Activated CD4-positive, CD25-positive, alpha-beta regulatory T cell treated with anti-CD3 and anti-CD28 coated beads, Interleukin-2, amount 50 U/mL, for 72 hours (primary cell): Measurements from ENCODE around the gene SYNE1.

Source experiments
- DNase-seq: peaks from one replicate; pipeline ENCODE4 v3.0.0; 2021

Gene SYNE1

DNA sequence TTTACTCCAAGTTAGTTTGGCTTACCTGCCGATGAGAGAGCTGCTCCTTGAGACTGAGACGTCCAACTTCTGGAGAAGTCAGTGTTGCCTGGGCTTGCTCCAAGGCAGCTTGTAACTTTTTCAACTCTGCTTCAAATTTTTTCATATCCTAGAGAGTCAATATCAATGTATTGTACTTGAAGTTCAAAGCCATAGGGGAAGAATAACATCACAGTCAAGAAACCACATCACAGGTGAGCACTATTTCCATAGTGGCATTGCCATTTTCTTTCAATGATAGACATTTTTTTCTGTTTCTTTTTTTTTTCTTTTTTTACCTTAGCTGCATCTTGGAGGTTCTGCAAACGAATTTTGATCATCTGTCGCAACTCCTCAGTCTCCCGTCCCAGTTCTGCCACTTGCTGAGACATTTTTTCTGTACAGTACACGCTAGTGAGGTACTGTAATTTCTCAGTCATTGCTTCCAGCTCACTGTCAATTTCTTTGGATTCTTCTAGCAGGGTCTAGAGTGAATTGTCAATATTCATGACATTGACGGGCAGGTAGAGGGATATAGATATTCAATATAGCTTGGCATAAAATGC, 326.7 kb downstream of the SYNE1 start:
- no peak for DNase-seq

DNA sequence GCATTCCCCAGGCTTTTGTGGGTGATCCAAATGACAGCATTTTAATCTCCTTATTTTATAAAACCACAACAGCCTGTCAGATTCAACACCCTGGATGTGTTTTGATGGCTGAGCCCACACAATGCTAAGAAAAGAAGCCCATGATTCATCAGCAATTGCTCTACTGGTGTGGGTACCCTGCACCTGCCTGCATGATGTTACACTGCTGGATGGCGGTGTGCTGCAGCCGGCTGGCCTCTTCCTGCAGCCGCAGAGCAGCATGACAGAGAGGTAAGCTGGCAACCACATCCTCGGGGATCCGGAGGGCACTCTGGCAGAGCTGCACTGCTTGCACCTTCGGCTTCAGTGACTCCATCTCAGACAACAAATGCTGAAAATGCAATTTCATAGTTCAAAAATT, 327.5 kb downstream of the SYNE1 start:
- peak; percentile 50 for DNase-seq

DNA sequence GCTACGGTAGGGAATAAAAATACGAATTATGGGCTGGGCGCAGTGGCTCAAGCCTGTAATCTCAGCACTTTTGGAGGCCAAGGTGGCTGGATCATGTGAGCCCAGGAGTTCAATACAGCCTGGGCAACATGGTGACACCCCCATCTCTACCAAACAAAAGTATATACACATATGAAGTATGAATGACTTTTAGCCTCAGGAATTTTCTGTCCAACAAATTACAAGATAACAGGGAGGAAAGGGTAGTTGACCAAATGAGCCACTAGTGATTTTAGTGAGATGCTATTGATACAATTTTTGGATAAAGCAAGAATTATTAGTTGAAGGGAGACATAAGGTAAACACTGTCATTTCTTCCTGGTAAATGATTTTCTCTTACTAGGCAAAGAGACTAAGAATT, 328.2 kb downstream of the SYNE1 start:
- DNase-seq = no peak

DNA sequence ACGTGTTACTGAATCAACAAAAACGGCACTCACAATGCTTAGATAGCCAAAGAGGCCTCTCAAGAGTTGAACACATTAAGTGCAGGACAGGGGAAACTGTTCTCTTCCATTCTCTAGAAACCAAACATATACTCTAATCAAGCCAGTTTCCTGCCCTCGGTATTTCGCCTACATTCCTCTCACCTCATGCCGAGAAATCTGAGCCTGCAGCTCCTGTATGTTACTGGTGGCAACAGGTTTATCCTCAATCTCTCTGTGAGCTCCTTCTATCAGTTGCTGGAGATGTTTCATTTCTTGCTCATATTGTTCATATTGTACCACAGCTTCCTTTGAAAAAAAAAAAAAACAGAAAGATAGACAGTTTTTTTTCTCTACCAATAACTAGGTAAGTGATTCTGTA, 328.9 kb downstream of the SYNE1 start:
- DNase-seq = no peak

DNA sequence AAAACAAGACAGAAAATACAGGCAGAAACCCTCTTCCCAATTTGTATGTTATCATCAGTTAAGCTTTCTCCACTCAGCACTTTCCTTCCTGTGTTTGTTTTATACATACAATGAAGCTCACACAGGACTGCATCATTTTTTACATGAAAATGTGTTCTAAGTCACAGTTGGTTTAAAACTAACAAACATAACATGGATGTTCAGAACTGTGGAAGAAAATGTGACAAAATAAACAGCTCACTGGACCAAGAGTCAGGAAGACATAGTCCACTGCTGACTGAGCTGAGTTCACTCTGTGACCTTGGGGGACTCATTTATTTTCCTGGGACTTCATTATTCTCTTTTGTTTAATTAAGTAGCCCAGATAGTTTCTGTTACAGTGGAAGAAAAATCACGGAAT, 331.5 kb downstream of the SYNE1 start:
- DNase-seq = no peak

DNA sequence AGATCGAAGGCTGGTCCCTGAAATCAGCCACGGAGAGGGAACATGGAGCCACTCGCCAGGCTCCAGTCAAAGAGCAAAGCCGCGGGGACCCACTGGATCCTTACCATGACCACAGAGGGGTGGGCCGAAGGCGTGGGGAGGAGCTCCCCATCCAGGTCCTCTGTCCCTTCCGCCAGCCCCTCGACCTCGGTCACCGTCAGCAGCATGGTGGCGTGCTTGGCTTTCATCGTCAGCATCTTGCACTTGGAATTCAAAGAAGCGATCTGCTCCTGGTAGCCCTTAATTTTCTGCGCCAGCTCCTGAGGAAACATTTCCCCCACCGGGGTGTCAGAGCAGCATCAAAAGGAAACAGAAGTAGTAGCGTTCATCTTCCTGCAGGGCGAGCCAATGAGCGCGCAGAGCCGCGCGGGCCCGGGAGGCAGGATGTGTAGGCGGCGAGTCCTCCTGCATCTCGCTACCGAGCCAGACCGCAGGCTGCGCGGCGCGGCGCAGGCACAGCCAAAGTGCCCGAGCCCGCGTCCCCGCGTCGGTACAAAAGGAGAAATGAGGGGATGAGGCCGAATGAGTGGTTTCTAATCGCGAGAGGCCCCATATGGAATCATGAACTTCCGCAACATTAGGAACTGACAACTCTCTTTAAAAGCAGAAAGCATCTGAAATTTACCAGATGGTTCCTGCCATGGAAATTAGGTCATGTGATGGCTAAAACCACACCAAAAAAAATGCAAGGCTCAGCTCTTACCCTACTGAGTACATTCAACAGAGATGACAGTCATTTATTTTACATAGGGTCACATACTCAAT, 335.2 kb downstream of the SYNE1 start:
- peak; percentile 87 for DNase-seq

DNA sequence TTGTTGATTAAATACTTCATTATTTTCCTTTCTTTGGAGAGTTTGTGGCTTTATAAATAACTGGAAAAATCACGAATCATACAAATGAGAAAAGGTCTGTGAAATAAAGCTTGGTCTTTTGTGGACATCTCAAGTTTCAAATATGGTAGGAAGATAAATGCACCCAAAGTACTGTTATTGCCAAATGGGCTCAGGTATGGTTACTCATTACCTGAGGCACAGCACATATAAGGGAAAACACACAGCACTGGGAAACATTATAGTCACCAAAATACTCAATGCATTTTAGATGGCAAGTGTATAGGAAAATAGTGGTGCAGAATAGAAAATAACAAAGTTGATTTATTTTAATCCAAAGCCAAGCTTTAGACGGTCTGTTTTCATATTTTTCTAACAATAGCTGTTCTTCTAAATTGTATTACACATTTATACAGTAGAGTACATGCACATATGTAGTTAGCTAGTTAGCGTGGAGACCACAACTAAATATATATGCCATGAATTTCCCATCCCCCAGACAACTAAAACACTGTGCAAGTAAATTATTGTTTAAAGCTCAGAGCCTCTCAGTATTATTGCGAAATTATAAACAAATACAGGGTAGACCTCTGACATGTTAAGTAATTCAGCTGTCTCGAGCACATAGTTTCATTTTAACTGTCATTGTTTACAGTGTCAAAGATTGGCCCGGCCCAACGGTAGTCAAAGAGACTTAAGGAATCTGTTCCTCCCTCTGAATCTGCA, 336.0 kb downstream of the SYNE1 start:
- no peak for DNase-seq

DNA sequence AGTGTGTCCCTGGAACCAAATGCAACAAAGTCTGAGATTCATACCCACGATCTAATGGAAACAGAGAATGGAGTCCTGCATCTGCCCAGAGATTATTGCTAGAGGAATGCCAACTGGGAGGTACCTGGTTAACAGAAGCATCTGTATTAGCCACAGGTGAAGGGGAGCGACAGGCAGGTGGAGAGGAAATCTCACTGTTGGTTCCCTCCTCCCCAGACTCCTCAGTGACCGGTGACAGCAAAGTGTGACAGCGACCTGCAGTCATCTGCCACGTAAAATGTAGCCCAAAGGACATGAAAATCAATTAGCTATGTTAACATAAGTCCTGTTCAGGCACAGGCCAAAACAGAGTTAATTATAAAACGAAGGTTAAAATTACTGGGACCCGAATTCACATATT, 336.6 kb downstream of the SYNE1 start:
- no peak for DNase-seq

DNA sequence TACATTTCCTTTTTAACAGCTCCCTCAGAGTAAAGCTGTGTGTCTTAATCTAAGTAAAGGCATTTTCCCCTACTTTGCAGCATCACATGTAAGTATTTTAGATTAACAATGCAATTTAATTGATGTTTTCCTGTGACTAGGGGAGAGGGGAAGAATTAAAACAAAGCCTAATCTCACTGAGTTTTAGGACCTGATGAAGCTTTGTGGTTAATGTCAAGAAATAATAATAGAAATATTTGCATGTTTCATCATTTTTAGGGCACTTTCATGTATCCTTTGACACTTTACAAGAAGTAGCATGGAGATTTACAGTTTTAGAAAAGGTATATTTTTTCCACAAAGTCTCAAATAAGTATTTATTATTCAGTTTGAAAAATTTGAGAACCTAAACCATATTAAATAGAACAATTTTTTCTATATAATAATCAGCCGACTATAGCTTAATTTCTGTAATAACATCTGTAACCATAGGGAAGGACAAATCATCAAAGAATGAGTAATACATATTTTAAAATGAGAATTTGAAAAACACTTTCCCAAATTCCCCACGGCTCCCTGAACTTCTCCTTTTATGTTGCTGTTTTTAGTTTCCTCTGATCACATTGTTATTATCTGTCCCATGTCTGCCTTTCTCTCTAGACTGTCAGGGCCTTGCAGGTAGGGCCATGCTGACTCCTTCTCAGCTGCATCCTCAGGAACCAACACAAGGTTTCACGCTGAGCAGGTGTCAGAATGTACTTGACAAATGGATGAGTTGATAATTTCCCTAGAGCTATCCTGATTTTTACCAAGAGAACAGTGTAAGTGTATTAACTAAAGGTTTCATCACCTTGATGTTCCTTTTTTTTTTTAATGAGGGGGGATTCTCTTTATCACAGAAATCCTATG, 338.1 kb downstream of the SYNE1 start:
- no peak for DNase-seq

DNA sequence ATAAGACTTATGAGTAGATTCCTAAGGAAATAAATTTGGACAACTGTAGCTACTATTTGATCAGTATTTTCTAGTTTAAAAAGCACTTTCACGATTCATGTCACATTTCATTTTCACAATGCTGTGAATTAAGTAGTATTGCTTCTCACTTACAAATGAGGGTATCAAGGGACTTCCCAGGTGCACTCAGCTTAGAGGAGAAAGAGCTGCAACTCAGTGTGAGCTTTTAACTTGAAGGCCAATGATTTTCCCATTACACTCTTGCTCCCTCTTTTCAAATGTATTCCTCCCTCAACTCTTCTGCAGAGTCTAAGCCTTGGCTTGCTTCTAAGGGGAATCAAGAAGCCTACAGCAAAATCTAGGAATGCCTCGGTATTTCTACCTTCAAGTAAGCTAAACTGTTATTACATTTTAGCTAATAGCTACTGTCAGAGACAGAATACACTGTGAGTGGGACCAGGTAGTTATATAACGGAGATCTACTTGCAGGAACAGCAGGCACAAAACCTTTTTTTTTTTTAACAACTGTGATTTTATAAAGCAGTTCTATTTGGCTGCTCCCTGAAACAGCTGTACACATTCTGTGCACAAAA, 339.0 kb downstream of the SYNE1 start:
- DNase-seq = no peak

DNA sequence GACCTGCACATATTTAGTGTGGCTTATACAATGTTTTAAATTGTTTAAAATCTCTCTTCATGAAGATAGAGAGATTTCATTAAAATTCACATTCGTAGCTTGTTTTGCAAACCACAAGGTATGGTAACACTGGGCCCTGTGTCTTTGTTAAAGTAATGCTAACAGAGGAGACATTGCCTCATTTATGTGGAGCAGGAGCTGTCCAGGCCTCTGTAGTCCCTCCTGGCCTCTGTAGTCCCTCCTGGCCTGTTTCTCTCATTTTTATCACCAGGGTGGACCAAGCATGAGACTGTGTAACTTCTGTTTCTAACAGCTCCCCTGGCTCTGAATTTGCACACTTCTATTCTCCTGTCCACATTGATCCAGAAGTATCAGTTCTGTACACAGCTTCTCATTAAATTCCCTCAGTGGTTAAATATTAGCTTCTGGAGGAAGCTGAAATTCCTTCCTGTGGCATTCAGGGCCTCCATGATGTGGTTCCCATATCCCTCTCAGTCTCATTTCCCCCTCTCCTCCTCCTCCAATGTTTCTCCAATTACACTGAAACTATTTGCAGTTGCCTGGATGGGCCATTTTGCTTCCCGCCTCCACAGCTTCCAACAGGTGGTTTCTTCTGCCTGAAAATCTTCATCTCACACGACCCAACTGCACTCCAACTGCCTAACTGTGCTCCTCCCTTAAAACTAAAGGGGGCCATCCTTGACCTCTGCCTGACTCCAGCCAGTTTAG, 340.4 kb downstream of the SYNE1 start:
- DNase-seq = no peak

DNA sequence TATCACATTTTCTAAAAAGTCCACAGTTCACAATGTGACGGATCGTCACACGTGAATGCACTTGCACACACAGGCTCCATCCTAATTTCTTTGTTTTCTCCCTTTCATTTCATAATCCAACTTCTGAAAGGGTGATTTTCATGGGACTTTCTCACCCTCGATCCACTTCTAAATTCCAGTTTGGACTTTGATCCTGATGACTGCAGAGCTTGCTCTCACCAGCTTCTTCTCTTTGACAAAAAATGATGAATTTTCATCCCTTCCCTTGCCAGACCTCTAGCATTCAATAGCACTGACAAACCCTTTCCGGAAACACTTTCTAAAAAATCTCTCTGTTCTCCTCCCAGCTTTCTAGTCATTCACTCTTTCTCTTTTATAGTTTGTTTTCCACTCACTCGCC, 341.2 kb downstream of the SYNE1 start:
- no peak for DNase-seq

DNA sequence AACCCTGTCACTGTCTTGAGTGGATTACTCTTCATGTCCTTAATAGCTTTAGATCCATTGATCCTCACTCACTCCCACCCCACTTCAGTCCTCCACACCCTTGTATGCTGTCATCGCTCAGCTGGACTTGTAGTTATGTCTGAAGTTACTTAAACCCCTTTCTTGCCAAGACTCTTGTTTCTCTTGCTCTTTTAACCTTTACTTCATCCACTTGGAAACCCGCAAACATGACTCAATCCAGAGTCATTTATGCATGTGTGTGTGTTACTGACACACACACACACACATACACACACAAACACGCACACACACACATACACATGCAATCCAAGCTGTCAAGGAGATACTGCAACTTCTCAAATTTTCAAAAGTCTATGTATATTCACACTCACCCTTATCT, 341.8 kb downstream of the SYNE1 start:
- DNase-seq = no peak

DNA sequence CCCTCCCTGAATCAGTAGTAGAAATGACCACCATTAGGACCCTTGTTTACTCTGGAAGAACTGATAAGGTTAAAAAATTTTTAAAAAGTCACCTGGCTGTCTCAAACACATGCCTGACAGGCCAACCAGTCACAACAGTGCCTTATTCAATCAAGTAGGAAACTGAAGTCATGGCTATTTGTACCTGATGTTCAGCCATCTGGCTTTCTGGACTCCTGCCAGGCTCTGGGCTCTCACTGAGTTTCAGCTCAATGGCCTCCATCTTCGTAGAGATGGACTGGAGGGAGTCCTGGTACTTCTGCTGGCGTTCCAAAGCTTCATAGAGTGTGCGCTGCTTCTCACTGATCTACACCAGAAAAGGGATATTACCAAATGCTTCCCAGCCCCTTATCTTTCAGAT, 343.8 kb downstream of the SYNE1 start:
- no peak for DNase-seq

DNA sequence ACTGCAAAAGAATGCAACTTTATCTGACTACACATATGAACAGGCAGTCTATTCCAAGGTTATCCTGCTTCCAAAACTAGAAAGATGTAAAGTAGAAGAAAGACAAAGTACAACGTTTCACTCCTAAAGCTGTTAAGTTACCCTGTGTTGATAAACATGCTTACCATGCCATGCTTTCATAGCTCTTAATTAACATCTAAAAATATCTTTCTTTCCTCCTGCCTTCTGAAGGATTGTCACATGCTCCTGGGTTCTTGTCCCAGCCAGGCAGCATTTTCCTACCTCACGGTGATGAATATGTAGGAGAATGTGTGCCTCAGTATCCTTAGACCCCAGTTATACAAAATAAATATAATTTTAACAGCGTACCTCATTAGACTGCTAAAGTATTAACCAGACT, 344.6 kb downstream of the SYNE1 start:
- no peak for DNase-seq

DNA sequence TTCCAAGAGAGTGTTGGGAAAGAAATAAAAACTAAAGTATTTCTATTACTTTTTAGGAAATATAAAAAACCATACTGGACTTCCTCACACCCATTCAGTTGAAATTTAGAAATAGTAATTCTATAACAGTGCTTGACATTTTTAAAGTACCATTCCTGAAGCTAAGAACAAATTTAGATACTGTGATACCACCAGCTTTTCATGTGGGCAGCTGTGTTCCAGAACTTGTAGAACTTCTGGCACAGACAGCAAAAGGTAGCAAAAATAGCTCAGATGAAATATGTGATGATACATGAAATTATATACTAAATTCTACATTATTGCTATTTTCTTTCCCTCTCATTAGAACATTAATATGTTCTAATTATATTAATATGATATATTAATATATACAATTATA, 346.5 kb downstream of the SYNE1 start:
- no peak for DNase-seq

DNA sequence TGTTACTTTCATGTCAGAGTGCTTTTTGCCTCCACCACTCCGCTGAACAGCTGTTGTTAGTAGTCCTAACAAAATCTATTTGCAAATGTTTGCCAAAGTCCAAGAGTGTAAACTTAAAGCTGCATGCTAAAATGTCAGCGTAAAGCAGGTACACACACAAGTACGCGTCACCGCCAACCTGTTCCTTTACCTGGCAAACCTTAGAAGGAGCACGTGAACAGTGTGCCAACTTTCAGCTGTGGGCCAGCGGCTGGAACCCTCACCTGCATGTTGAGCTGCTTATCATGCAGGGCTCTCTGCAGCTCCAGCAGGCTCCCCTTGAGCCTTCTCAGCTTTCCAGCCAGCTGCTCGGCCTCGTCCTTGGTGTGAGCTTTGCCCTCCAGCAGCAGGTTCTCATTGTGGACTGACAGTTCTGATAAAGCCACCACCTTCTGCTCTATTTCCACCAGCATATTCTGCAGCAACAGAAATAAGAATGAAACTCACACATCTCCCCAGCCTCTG, 359.3 kb downstream of the SYNE1 start:
- no peak for DNase-seq

DNA sequence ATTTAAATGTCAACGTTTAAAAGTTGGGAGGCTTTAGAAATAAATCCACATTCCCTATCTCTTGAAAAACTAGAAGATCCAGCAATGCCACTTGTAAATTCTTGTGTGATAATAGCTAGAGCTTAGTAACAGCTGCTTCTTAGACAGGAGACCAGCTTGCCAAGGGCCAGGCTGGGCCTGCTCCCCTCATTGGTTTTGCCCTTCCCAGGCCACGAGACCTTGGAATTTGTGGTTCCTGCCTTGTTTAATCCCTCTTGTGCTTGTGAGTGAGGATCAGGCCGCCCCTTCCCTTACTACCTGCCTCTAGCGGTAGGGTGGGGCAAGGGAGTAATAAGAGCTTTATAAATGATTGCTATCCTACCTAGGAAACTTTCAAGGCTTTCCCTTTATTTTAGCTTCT, 363.5 kb downstream of the SYNE1 start:
- DNase-seq = no peak

DNA sequence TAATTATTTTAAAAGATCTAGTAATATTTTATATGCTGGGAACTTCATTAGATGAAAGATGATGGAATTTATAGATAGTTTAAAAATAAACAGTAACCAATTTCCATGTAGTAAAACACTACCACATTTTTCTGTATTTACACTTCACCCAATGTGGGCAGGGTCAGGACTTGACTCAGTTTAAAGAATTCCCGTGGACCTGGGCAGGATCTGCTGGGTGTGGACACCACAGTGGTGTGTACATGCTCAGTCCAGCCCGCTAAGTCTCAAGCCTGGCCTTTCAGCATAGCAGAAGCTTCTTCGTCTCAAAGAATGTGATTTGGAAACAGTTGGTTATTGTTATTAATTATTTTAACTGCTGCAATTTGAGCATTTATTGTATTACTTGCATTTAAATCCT, 364.2 kb downstream of the SYNE1 start:
- DNase-seq = no peak

DNA sequence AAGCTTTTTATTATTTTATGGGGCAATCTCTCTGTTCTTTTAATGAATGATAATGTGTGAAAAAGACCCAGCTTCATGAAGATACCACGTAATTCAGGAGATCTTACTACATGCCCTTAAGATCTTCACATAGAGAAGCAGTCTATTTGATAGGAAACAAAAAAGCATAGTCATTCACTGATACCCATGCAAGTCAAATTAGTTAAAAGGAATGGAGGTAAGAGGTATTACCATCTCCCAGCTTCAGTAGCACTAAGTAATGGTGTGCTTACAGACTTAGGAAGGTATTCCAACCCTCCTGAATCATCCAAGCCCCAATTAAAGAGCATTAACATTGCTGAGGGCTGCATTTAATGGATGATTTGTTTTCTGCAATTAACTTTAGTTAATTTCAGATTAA, 364.7 kb downstream of the SYNE1 start:
- DNase-seq = no peak

DNA sequence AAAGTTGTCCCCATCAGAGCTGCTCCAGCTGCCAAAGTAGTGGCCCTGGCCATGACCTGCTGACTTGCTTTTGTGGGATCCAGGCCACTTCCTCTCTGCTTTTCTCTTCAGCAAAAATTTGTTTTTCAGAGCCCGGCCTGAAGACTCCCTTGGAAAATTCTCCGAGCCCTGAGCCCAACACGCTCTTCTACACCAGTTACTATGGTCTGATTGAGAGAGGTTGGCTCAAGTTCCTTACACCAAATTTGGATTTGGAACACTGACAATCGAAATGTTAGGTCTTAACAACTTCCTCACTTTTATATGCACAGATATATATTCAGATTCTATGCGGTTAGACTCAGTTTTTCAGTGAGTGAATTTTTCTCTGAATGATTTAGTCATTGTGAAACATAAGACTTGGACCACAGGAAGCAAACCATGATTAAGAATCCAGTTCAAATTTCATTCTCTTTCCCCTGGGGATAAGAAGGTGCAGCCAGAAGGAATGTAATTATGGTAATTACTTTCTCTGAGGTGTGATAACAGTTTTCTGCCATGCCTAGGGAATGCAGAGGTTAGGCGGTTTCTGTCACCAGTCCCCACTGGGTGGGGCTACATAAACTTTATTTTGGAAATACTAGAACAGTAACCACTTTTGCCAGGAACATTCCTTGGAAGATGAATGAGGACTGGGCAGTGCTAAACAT, 365.2 kb downstream of the SYNE1 start:
- no peak for DNase-seq
